NK-92 treated with Interleukin-12 subunit alpha and Interleukin-12 subunit beta, amount 100 ng/mL, for 24 hours (cell line): ENCODE data around the gene CABP7.

ENCODE experiments used
- DNase-seq: peaks from one replicate; lab custom pipeline; 2025; lab: John Stamatoyannopoulos, UW

The CABP7 gene

DNA sequence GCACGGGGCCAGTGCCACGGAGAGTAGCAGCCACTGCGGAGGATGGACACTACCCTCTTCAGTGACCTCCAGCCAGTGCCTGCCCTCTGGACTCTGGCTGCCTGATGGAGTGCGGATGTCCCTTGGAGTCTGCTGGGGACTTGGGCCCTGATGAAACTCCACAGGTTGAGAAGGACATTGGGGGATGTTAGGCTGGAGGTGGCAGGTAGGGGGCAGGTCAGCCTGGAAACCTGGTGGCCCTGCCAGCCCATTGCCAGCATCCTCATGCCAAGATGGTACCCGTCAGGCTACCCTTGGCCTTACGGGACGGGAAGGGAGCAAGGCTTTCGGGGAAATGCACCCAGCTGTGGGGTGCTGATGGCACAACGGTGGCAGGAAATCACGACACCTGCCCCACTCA is 4.0 kb downstream of the CABP7 start:
- DNase-seq, result no peak

DNA sequence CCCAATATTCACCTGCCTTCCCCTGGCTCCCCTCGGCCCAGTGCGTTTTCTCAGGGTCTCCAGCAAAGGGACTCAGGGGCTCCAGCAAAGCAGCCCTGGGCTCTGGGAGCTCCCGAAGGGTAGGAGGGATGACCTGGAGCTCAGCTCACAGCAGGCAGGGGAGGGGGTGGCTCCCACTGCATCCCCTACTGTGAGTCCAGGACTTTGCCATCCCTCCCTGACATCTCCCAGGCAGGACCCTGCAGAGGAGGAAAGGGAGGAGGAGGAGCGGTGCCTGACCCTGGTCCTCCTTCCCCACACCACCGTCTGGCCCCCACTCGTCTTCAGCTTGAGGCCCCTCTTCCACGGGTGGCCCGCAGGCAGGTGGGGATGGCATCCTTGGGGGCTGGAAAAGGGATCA is 5.0 kb downstream of the CABP7 start:
- DNase-seq, result no peak

DNA sequence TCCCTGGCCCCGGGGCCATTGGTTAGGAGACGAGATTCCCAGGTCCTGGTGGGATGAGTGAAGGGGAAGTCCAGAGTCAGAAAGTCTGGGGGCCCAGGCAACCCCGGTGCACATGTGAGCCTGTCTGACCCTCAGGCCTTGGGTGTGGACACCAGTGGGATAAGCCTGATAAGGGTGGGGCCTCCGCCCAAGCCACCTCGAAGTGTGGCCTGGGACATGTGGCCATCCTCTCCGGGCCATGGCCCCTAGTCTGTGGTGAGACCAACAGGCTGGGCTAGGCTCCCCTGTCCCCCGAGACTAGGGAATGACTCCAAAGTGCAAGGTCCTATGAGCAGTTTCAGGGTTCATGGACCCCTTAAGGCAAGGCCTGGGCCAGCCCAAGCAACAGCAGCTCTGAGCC is 6.3 kb downstream of the CABP7 start:
- DNase-seq, result no peak

DNA sequence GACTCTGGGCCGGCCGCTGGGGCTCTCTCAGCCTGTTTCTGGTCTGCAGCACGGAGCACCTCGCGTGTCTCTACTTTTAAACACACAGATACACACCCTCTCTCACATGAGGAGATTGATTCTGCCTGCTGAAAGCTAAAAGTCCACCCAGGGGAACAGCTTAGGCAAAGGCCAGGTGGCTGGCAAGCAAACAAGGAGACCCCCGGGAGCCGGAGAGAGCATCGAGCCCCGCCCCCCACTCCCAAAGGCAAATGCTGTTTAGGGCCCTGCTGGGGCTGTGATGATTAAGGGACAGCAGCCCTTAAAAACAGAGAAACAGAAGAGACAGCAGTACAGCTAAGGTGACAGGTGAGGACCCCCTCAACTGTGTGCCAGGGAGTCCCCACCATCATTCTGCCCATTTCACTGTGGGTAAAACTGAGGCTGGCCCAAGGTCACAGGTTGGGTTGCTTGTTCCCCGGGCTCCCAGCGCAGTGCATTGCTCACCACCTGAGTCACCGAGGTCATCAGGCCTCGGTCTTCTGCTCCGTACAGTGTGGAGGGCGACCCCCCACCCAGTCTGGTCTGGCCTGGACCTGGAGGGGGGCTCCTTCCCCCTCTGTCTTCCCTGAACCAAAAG is 6.8 kb downstream of the CABP7 start:
- DNase-seq, result no peak

DNA sequence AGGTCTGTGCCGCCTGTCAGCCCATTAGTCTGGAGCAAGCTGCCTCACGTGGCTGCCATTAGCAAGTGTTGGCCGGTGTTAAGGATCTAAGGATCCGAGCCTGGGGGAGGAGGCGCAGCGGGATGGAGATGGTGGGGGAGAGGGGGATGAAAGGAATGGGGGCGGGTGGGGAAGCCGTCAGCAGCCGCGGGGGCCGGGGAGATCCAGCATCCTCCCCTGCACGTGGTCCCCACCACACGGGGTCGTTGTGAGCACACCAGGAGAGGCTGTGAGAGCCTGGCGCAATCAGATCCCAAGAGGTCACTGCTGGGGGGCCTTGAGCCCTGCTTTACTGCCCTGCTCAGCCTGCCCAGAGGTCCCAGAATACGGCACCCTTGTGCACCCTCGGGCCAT is 7.3 kb downstream of the CABP7 start:
- no peak for DNase-seq

DNA sequence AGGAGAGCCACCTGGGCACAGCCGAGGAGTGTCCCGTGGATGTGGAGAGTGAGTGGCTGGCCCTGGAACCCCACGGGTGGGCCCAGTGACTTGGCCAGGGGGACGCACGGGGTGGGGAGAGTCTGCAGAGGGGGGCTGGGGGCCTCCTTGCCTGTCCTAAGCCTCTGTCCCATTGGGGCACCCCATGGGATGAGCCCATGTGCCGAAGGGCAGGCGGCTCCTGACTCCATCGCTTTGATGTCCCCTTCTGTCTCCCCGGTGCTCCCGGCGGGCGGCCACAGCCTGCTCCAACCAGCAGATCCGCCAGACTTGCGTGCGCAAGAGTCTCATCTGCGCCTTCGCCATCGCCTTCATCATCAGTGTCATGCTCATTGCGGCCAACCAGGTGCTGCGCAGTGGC is 9.4 kb downstream of the CABP7 start:
- DNase-seq, result no peak

DNA sequence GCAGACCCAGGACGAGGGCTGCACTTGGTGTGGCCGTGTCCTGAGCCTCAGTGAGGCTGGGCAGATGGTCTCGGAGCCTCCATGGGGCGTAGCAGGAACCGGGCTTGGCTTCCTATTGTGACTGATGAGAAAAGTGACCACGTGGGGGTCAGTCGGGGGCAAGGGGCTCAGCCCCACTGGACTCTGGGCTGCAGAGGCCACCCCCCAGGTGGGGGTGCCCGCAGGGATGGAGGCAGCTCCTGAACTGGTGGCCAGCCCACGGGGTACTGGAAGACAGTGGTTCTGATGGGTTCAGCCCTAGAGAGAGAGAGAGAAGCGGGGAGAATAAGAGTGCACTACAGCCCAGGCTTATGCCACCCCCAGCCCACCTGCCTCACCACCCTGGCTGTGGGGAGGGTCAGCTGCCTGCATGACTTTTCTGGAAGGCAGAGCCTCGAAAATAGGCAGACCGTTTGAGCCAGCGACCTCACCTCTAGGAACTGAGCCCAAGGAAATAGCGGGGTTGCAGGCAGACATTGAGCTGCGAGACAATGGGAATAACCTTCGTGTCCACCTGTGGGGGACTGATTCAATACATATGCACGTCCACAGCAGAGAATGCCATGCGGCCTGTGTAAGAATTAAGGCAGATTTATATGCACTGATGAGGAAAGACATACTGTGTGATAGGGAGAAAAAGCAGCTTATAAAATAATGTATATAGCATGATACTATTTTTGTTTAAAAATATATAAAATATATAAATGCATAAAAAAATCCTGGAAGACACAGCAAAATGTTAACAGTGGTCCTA is 11.5 kb downstream of the CABP7 start:
- no peak for DNase-seq

DNA sequence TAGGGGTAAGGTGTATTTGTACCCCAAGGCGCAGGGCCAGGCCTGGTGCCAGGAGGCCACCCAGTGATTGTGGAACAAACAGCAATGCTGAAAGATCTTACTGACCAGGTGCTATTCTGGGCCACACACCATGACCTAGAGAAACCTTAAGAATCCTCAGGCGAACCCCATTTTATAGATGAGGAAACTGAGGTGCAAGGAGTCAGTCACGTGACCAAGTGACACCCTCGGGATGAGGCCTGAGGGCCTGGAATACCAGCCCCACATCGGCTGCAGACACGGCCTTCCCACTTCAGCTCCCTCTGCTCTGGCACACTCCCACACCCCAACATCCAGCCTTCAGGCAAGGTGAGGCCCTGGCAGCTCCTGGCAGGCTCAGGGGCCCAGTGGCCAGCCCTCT is 13.1 kb downstream of the CABP7 start:
- DNase-seq, result no peak

DNA sequence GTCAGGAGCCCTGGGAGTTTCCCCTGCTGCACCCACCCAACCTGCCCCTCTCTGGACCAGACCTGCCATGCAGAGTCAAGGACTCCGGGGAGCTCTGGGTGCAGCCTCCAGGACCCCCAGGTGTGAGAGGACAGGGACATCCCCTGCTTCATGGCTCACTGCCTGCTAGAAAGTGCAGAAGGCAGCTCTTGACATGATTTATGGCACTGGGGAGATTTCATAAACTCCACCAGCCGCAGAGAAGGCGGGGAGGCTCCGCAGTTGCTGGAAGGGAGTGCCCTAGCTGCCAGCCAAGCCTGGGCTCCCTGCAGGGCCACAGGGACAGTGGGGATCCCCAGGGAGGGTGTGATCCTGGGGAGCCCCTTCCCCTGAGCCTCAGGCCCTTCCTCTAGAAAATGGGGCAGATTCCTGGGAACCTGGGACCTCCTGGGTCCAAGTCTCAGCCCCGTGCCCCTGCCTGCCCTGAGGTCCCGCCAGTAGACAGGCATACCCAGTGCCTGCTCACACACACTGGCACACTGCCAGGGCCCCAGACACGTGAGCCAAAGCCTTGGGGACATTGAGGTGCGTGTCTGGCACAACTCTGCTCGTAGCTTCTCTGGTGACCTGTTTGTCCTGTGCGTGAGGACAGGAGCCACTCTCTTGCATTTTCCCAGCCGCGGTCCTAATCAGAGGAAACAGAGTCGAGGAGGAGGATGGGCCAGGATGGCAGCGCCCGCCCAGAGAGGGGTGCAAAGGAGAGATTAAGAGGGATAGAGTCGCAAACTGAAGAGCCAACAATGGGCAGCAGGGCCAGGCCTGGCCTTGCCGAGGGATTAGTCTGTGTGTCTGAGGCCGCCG is 13.8 kb downstream of the CABP7 start:
- DNase-seq, result no peak

DNA sequence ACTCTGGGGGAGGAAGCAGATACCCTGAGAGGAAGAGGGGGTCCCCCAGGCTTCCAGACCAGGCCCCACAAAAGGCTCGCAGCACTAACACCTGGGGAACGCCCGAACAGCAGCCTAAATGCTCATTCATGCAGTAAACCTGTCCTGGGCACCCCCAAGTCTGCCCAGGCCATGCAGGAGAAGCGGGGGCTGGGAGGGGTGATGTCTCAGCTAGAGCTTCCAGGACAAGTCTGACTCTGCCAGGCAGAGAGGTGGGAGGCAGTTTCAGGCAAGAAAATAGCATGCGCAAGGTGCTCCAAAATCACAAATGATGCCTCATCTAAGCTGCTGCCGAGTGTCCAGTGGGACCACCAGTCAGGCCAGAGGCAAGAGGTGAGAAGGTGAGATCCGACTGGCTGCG is 14.6 kb downstream of the CABP7 start:
- no peak for DNase-seq

DNA sequence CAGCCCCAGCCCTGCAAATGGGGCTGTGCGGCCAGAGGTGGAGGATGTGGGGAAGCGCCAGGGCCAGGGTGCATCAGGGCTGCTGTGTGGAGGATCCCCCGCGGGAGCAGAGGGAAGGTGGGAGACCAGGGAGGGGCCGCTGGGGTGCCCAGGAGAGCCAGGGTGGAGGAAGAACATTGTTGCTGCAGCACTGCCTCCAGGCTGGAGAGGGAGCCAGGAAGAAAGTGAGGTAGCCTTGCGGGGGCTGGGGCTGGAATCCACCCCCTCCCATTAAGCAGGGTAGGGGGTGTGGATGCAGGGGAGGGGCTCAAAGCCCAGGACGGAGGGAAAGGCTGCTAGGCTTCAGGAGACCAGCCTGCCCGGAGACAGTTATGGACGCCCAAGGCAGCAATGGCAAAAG is 15.0 kb downstream of the CABP7 start:
- no peak for DNase-seq

DNA sequence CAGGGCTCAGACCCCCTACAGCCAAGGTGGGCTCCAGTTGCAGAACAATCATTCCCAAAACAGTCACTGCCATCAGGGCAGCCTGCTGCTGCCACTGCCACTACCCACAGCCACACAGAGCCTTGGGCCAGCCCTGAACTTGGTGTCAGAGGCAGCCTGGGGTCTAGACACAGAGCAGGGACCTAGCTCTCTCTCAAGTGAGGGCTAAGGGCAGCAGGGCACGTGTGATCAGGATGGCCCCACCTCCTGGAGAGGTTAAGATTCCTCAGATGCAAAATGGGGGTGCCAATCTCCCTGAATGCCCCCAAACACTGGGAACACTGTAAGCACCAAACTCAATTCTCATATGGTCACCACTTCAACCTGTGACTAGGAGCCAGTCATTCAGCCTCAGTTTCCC is 15.6 kb downstream of the CABP7 start:
- no peak for DNase-seq

DNA sequence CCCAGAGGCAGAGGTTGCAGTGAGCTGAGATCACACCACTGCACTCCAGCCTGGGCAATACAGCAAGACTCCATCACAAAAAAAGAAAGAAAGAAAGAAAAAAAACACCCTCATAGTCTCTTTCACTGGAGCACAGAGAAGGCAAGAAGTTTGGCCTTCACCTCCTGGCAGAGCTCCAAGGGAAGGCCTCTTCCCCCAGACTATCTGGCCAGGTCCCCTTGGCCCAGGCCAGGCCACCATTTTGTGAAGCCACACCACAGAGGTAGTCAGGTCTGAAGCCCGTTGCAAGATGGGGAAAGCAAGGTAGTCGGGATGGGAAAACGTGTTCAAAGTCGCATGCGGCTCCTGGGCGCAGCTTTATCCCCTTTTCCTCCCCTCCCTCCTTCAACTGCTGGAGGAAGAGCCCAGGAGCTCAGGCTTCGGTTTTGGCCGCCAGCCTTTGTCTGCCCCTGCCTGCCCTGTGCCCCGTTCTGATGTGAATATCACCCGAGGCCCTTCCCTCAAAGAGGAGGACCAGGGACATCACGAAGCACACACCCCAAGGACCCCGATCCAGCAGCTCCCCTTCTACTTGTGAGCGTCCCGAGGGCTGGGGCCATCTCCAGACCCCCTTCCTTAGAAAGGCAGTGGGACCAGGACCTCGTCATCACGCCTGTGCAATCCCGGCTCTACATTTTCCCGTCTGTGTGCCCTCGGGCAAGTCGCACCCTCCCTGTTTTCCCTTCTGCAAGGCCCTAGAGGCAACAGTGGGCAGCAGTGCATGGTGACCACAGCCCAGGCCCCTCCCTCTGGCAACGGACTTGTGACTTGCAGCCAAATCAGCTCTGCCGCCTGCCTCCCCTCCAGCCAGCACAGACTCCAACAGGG is 17.7 kb downstream of the CABP7 start:
- DNase-seq, result no peak

DNA sequence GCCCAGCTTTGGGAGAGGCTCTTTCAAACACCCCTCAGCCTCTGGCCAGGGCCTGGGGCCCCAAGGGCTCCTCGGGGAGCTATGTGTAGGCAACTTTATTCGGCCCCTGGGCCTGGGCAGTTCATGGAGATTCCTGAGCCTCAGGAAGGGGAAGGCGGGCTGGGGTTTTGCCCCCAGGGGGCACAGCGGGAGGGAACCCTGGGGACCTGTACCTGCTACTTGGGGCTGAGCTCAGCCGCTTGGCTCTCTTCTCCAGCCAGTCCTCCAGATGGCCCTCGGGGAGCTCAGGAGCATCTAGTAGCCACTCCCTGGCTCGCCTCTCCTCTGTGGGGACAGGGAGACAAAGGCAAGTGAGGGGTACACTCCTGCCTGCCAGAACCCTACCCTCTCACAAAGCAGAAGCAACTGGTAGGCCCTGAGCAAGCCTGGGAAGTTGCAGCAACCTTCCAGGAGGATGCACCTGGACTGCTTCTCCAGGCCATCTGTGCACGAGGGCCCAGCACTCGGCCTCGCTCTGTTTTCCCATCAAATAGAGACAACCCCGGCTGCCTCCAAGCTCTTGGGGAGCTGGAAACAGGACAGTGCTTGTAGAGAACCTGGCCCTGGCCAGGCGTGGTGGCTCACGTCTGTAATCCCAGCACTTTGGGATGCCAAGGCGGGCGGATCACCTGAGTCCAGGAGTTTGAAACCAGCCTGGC is 18.5 kb downstream of the CABP7 start:
- DNase-seq, result no peak

DNA sequence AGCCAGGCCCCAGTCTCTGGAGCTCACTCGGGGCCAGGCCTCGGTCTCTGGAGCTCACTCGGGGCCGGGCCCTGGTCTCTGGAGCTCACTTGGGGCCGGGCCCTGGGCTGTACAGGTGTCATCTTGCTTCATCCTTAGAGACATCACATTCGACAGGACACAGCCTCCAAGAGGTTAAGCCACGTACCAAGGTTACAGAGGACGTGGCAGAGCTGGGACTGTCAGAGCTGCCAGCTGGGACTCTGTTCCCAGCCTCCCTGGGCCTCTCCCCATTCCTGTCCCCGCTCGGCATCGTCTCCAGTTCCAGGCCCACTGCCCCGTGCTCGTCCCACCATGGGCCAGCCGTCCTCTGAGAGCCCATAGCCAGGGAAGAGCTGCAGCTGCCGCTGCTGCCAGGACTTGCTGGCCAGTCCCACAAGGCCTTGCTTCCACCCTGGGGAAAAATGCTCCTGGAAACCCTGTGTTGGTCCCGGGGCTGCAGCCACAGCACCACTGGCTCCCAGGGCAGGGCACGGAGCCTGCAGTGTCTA is 19.6 kb downstream of the CABP7 start:
- DNase-seq, result no peak

DNA sequence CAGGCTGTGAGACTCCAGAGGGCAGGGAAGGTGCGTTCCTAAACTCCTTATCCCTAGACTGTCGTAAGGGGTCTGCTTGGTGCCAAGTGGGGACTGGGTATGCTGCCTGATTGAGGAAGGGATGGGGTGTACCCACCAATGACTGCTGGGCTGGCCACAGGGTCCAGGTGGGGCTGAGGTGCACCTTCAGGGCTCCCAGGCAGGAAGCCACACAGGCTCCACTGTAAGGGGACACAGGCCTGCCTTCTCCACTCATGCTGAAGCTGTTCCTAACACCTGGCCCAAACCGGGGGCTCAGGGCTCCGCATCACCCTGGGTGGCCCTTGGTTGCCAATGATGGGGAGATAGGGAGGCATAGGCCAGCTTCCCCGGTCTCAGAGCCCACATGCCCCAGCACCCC is 20.4 kb downstream of the CABP7 start:
- no peak for DNase-seq

DNA sequence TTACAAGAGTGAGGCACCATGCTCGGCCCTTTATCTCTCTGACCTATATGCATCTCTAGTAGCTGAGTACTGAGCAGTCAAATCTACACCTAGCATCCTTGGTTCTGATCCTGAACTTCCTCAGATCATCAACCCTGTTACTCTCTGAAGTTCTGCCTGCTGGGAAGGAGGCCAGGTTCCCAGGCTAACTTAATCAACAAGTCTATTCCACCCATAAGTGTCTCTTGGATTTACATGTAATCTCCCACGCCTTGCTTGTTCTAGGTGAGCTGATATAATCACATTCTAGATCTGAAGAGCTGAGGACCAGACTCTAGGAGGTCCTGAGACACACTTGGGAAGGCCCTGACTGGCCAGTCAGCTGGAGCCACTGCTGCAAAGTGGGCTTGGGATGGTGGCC is 22.1 kb downstream of the CABP7 start:
- DNase-seq, result no peak

DNA sequence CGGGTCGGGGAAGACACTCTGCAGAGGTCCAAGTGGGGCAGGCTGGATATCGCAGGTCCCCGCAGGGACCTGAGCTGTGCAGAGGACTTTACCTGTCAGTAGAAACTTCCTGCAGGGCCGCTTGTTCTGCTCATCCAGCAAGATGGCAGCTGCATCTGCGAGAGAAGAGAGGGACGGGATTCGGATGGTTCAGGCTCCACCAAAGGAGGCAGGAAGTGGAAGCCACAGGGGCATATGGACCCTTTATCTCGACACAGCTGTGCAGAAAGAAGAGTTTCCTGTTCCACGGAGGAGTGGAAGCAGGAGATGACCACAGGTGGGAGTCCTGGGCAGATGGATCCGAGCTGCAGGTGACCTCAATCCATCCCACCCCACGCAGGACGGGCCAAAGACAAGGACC is 22.5 kb downstream of the CABP7 start:
- no peak for DNase-seq

DNA sequence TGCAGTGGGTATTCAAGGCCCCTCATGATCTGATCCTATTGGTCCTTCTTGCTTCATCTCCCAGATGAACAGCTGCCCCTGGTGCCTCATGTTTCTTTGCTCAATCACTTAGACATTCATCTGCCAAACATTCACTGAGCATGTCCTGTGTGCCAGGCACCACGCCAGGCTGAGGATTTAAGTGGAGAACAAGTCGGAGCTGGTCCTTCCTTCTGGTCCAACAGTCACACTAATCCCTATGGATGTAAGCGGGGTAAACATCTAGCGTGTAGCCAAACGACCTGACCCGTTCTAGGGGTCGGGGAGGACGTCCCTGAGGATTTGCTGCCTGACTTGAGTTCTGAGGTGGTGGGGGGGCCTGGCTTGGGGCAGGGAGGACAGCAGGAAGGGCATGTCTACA is 25.1 kb downstream of the CABP7 start:
- DNase-seq, result no peak

DNA sequence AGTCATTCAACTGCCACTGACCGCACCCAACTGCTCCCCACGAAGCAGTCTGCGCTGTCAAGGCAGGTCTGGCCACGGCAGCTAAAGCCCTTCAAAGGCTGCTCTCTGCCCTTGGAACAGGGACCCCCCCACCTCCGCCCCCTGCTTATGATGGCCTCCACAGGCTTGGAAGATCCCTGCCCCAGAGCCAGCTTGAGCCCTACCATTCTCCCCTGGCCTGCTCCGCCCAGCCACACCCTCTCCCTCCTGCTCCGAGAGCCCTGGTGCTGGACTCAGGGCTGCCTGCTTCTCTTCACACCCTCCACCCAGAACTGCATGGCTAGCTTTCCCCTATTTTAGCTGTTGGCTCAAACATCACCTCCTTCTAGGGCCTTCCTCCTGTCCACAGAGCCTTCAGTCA is 28.0 kb downstream of the CABP7 start:
- DNase-seq, result no peak

DNA sequence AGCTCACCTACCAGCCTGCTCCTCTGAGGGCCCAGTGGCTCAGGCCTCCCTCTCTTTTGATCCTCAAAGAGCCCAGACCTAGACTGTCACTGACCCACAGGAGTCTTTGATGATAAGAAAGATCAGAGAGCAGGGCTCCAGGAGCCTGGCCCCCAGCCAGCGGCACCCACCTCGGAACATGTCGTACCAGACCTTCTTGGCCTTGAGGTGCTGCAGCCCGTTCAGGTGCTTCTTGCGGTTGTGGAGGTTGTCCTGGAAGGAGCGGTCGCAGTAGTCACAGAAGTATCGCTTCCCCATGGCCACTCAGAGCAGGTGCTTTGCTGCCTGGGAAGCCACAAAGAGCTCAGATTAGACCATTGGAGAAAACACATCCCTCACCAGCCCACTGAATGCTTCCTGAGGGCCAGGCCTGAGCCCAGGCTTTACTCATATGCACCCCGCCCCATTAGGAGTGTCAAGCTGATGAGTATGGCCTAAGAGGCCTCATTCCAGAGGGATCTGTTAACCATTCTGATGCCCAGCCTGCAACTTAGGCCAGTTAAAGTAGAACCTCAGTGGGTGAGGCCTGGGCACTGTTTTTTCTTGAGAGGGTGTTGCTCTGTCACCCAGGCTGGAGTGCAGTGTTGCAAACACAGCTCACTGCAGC is 28.6 kb downstream of the CABP7 start:
- no peak for DNase-seq
